OCI-LY3 (cell line): ENCODE data around the gene PRCC.

Source experiments
- H2AFZ ChIP-seq: fragments of 200-600, 300-600 bp; shearing (Covaris generic); 2 replicates; pipeline ENCODE4 v1.6.0; 2014; ENCODE audit warnings: antibody characterized with exemption, low read depth, low read length
- H3K27ac ChIP-seq: fragments of 200-600, 300-600 bp; sonication (generic); 2 replicates; pipeline ENCODE4 v1.5.1; 2014; ENCODE audit warnings: mild to moderate bottlenecking, low read length, moderate library complexity, mixed read lengths
- H3K27me3 ChIP-seq: fragments of 200-600, 300-600 bp; sonication (generic); 2 replicates; pipeline ENCODE4 v1.6.1; 2014; ENCODE audit warnings: low read depth, low read length, mixed read lengths
- H3K36me3 ChIP-seq: fragments of 200-600, 300-600 bp; sonication (generic); replicated peaks from 2 replicates; pipeline ENCODE3; 2014; ENCODE audit warnings: low read depth, low read length, mixed read lengths
- H3K4me1 ChIP-seq: fragments of 300-600, 200-600 bp; sonication (generic); 2 replicates; pipeline ENCODE4 v1.6.1; 2014; ENCODE audit warnings: low read length, mixed read lengths
- H3K4me2 ChIP-seq: fragments of 200-600, 300-600 bp; sonication (generic); 2 replicates; pipeline ENCODE4 v1.6.1; 2014; ENCODE audit warnings: low read length, mixed read lengths
- H3K4me3 ChIP-seq: fragments of 300-600, 200-600 bp; sonication (generic); 2 replicates; pipeline ENCODE4 v1.5.1; 2014; ENCODE audit warnings: antibody characterized with exemption, mild to moderate bottlenecking, low read length, moderate library complexity
- H3K79me2 ChIP-seq: fragments of 300-600, 200-600 bp; shearing (Covaris generic); 2 replicates; pipeline ENCODE4 v1.6.1; 2014; ENCODE audit warnings: mild to moderate bottlenecking, low read length, mixed read lengths
- H3K9ac ChIP-seq: fragments of 300-600, 200-600 bp; shearing (Covaris generic); 2 replicates; pipeline ENCODE4 v1.6.0; 2014; ENCODE audit warnings: mild to moderate bottlenecking, low read length, moderate library complexity
- H3K9me3 ChIP-seq: fragments of 200-600, 300-600 bp; shearing (Covaris generic); 2 replicates; pipeline ENCODE4 v1.6.1; 2014; ENCODE audit warnings: low read length, mixed read lengths; ENCODE audit not compliant: insufficient read depth
- H4K20me1 ChIP-seq: fragments of 200-600, 300-600 bp; sonication (generic); 2 replicates; pipeline ENCODE4 v1.6.1; 2016; ENCODE audit warnings: low read length, mixed read lengths; ENCODE audit not compliant: insufficient read depth
- EZH2phosphoT487 ChIP-seq: fragments of 200-600 bp; shearing (Covaris generic); IDR thresholded peaks from 2 replicates; pipeline ENCODE4 v1.6.1; 2018; ENCODE audit warnings: antibody characterized with exemption, mixed run types, low read depth
- TF ChIP-seq, protein P1 (sequence below): fragments of 200-600, 300-600 bp; sonication (generic); IDR thresholded peaks from 2 replicates; pipeline ENCODE4 v1.5.1; 2014; ENCODE audit warnings: antibody characterized with exemption, low read length, low read depth

Gene PRCC

GRCh38 chr1:156844638-156845037 is 77.3 kb downstream of the PRCC start:
- Histone ChIP-seq H3K9me3 (no peaks in the 10 kb centered on the region), H3K79me2 (no peaks in the 10 kb centered on the region), H3K27me3 (no peaks in the 10 kb centered on the region), H3K4me2 (no peak overlapping the region), H3K9ac (no peak overlapping the region), H3K36me3 (no peaks in the 10 kb centered on the region), H2AFZ (no peak overlapping the region), H3K4me3 (no peak overlapping the region), H3K4me1 (peaks cover 8% of the 10 kb centered on the region), H3K27ac (no peak overlapping the region), H4K20me1 (no peaks in the 10 kb centered on the region)
- TF ChIP-seq, protein P1, sequence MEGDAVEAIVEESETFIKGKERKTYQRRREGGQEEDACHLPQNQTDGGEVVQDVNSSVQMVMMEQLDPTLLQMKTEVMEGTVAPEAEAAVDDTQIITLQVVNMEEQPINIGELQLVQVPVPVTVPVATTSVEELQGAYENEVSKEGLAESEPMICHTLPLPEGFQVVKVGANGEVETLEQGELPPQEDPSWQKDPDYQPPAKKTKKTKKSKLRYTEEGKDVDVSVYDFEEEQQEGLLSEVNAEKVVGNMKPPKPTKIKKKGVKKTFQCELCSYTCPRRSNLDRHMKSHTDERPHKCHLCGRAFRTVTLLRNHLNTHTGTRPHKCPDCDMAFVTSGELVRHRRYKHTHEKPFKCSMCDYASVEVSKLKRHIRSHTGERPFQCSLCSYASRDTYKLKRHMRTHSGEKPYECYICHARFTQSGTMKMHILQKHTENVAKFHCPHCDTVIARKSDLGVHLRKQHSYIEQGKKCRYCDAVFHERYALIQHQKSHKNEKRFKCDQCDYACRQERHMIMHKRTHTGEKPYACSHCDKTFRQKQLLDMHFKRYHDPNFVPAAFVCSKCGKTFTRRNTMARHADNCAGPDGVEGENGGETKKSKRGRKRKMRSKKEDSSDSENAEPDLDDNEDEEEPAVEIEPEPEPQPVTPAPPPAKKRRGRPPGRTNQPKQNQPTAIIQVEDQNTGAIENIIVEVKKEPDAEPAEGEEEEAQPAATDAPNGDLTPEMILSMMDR, result no peak
- no peak for TF ChIP-seq EZH2phosphoT487

DNA sequence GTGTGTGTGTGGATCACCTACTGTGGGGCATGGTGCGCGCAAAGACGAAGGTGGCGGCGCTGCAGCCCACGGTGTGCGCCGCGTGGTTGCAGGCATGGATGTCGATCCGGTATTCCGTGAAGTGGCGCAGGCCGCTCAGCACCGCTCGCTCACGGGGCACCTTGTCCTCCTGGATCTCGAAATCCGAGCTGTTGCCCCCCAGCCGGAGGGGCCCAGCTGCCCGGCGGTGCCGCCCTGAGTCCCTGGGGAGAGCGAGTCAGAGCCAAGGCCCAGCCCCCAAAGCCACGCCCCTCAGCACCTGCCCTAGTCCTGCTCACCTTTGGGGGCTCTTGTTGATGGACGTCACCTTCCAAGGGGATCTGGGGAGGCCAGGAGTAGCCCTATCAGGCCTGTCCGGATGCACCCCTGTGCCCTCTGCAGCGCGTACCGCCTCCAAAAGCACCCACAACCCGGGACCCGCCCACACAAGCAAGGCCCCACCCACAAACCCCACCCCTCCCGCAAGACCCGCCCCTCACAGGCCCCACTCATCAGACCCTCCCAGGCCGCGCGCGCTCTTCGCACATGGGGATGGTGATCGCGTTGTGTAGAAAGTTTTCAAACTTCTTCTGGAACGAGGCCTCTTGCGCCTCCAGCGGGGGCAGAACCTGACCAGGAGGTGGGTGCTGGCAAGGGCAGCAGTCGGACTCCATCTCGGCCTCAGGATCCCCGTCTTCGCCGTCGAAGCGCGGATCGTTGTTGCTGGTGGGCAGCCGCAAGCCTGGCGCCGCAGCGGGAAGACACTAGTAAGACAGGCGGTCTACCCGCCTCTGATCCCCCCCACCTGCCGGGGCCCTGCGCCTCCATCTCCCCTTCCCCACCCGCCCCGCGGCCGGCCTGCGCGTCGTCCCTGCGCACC is 78.0 kb downstream of the PRCC start:
- H3K9me3 ChIP-seq, result no peaks in the 10 kb centered on the region
- no peak overlapping the region for H3K4me2 ChIP-seq
- no peak for TF ChIP-seq EZH2phosphoT487
- TF ChIP-seq, protein P1, result no peak

DNA sequence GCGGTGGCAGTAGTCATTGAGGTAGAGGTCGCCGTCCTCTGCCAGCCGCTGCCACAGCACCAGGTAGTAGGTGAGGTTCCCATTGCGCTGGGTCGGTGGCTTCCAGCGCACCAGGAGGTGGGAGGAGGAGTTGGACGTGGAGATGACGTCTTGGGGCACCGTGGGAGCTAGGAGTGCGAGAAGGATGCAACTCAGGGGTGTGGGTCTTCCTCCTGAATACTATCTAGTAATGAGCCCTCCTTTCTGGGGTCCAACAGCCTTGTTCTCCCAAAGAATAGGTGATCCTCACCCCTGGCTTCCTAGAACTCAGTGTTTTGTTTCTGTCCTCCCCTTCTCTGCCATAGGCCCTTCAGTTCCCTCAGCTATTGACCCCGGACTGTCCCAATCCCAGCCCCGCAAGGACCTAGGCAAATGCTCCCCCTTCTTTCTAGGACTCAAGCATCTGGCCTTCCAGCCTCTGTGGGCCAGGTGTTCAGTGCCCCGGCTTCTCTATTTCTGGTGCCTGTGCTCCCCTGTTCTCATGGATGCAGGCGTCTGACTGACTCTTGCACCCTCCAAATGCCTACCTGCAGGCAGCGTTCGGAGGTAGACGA is 78.7 kb downstream of the PRCC start:
- Histone ChIP-seq H3K4me3 (no peak overlapping the region), H3K27ac (no peak overlapping the region), H3K9ac (no peak overlapping the region), H3K27me3 (no peaks in the 10 kb centered on the region), H4K20me1 (no peaks in the 10 kb centered on the region), H3K79me2 (no peaks in the 10 kb centered on the region), H3K4me1 (no peaks in the 10 kb centered on the region), H3K36me3 (no peaks in the 10 kb centered on the region), H2AFZ (no peak overlapping the region), H3K9me3 (no peaks in the 10 kb centered on the region), H3K4me2 (no peak overlapping the region)
- TF ChIP-seq EZH2phosphoT487, result no peak
- TF ChIP-seq, protein P1, result no peak

More for the DNA sequence above, 78.0 kb downstream of the PRCC start:
- Histone ChIP-seq H3K36me3 (no peaks in the 10 kb centered on the region), H3K4me3 (no peak overlapping the region), H3K27ac (no peak overlapping the region), H4K20me1 (no peaks in the 10 kb centered on the region), H3K79me2 (no peaks in the 10 kb centered on the region), H2AFZ (no peak overlapping the region), H3K4me1 (peaks cover 1% of the 10 kb centered on the region; the same call in 1 of the 2 replicates), H3K9ac (no peak overlapping the region), H3K27me3 (no peaks in the 10 kb centered on the region)

GRCh38 chr1:156846643-156847042 is 79.3 kb downstream of the PRCC start:
- no peak overlapping the region for H3K4me3 ChIP-seq
- H3K27me3 ChIP-seq, result no peaks in the 10 kb centered on the region

More at GRCh38 chr1:156846643-156847042, 79.3 kb downstream of the PRCC start:
- TF ChIP-seq, protein P1, result no peak
- no peak for TF ChIP-seq EZH2phosphoT487
- H3K36me3 ChIP-seq, result no peaks in the 10 kb centered on the region
- H4K20me1 ChIP-seq, result no peaks in the 10 kb centered on the region
- no peak overlapping the region for H2AFZ ChIP-seq
- H3K4me2 ChIP-seq, result no peak overlapping the region
- no peaks in the 10 kb centered on the region for H3K79me2 ChIP-seq
- H3K9ac ChIP-seq, result no peak overlapping the region
- H3K27ac ChIP-seq, result no peak overlapping the region
- no peaks in the 10 kb centered on the region for H3K9me3 ChIP-seq
- H3K4me1 ChIP-seq, result no peaks in the 10 kb centered on the region
